Measurements from ENCODE around the gene PRSS1.

GRCh38 chr7:142793156-142793555, 43.9 kb downstream of the PRSS1 start:
- TF ChIP-seq, protein P1, sequence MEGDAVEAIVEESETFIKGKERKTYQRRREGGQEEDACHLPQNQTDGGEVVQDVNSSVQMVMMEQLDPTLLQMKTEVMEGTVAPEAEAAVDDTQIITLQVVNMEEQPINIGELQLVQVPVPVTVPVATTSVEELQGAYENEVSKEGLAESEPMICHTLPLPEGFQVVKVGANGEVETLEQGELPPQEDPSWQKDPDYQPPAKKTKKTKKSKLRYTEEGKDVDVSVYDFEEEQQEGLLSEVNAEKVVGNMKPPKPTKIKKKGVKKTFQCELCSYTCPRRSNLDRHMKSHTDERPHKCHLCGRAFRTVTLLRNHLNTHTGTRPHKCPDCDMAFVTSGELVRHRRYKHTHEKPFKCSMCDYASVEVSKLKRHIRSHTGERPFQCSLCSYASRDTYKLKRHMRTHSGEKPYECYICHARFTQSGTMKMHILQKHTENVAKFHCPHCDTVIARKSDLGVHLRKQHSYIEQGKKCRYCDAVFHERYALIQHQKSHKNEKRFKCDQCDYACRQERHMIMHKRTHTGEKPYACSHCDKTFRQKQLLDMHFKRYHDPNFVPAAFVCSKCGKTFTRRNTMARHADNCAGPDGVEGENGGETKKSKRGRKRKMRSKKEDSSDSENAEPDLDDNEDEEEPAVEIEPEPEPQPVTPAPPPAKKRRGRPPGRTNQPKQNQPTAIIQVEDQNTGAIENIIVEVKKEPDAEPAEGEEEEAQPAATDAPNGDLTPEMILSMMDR (conservative IDR thresholded peaks at IDR 0.05 in 1 of 2, IDR thresholded peaks at IDR 0.05 in 1 of 2; ENCODE audit: extremely low read depth in 1 of 2, insufficient read depth in 1 of 2, low read depth in 1 of 2, low read length in 2 of 2): no peak
- no peak for TF ChIP-seq EZH2 (IDR thresholded peaks at IDR 0.05; ENCODE audit: borderline replicate concordance, low read length)

Measured in mammary epithelial cell (primary cell).